GM19099 (cell line): ENCODE results near the gene KCNIP1.

Experiments
- POLR2A ChIP-seq: IDR thresholded peaks from 3 replicates; pipeline ENCODE4 v1.6.1; 2011; ENCODE audit warnings: low read depth; ENCODE audit not compliant: insufficient read length; ENCODE audit errors: extremely low read depth

Gene KCNIP1

DNA sequence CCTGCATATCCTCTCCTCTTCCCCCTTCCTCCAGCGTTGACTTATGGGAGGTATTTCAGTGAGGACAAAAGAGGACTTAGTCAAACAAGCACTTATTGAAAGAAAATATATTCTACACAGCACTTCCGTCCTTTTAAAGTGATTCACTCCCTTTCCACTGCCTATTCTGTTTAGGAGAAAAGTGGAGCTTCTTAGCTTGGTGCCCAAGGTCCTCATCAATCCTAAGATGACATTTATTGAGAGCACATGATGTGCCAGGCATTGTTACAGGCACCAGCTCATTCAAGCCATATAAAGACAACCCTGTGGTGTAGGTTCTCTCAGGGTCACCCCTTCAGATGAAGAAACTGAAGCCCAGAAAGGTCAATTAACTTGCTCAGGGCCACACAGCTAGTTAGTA, 95.9 kb downstream of the KCNIP1 start:
- no peak for TF ChIP-seq POLR2A

DNA sequence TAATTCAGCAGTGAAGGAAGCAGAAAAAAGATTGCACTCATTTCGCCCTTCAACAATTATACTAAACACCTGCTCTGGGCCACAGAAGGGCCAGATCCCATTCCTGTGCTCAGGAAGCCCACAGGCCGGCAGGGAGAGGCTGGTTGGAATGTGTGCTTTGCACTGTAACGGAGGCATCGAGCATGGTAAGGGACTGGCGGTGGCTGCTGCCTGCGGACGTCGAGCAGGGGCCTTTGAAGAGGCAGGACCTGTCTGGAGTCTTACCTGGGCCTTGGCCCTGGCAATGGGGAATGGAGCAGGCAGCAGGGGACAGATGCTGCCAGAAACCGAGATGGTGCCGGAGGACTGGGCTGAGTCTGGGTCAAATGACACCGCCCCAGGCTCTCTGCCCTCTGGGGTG, 97.8 kb downstream of the KCNIP1 start:
- TF ChIP-seq POLR2A: no peak

- no peak for TF ChIP-seq POLR2A
Measured at GRCh38 chr5:170603109-170603508, 99.3 kb downstream of the KCNIP1 start.

DNA sequence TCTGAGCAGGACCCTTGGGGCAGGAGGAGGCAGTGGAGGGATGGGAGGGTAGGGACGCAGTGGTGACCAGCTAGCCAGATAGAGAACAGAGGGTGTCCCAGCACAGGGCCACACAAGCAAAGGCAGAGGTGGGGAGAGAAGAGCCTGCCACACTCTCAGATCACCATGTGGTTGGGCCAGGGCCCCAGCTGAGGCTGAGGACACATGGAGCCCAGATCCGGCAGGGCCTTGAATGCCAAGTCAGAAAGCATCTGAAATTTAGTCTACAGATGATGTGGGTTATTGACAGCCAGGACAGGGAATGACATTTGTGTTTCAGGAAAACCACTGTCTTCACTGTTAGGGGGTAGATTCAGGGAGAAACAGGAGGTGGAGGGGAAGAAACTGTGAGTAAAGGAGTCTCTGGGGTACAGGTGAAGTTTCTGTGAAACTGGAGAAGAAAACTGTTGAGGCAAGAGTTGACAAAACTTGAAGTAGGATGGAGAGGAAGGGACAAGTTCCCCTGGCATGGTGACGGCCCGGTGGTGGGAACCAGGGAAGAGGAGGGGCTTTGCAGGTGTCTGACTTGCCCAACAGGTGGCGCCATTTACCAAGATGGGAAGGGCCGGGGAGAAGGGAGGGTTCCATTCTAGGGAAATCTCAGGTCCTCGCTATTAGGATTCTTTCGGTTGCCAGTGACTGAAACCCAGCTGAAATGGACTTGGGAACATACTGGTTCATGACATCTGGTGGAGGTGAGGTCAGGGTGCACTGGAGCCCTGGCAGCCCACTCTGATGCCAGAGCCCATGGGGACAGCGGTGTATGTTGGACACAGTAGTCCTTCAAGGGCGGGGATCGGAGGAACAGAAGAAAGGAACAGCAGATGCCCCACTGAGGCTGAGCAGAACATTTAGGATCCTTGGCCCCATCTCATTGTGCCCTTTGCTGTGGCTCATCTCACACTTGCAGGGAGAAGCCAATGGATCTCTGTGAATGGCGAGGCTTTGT, 100.1 kb downstream of the KCNIP1 start:
- TF ChIP-seq POLR2A: no peak

GRCh38 chr5:170606941-170607340, 103.1 kb downstream of the KCNIP1 start:
- no peak for TF ChIP-seq POLR2A

GRCh38 chr5:170611449-170612090, 107.8 kb downstream of the KCNIP1 start:
- TF ChIP-seq POLR2A: no peak

DNA sequence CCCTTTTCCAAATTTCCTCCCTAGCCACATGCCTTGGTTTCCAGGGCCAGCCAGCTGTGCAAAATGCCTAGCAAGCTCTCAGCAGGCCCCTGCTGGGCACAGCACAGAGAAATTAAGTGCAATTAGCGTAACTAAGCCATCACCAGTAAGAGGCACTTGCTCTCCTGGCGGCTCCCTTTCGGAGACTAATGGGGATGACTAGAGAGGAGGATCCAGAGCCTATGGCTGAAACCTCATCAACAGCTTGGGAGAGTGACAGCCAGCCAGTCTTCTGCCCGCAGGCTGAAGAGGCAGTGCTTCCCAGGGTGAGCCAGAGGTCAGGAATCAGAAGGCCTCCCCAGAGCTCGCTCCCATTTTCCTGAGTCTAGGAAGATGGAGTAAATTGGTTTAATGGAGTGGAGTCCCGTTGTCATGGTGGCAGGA, 108.4 kb downstream of the KCNIP1 start:
- no peak for TF ChIP-seq POLR2A

DNA sequence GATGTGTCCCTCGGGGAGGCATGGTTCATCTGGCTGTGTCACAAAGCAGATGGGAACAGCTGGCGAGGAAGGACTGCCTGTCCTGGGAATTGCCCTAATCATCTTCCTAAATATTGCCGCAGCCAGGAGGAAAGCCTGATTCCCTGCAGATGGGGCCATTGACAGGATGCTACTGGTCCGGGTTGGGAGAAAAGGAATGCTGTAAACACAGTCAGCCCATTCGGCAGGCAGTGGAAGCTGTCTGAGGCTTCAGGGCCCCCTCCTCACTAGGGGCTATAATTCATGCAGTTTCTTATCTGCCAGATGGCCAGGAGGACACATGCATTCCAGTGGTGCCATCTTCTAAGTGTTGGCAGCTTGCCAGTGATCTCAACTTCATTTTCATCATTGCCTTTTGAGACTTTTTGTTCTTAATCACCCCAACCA, 110.3 kb downstream of the KCNIP1 start:
- no peak for TF ChIP-seq POLR2A

- no peak for TF ChIP-seq POLR2A
Measured at GRCh38 chr5:170614720-170615119, 110.9 kb downstream of the KCNIP1 start.

GRCh38 chr5:170617533-170618490, 114.0 kb downstream of the KCNIP1 start:
- TF ChIP-seq POLR2A: no peak

DNA sequence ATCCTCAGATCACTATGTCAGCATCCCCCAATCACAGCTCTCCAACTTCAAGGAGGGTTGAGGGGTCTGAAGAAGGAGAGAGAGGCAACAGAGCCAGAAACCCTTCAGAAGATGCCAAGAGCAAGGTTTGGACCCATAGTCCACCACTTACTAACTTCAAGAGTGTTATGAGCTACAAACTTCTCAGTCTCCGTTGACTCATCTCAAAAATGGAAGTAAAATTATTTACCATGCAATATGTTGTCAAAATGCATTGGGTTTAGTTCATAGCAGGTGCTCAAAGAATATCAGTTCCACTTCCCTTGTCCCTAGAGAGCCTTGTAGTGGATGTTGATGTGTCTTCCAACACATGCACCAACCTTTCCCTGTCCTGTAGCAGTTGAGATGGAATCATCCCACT, 116.0 kb downstream of the KCNIP1 start:
- no peak for TF ChIP-seq POLR2A

GRCh38 chr5:170622933-170623332, 119.1 kb downstream of the KCNIP1 start:
- TF ChIP-seq POLR2A: no peak

DNA sequence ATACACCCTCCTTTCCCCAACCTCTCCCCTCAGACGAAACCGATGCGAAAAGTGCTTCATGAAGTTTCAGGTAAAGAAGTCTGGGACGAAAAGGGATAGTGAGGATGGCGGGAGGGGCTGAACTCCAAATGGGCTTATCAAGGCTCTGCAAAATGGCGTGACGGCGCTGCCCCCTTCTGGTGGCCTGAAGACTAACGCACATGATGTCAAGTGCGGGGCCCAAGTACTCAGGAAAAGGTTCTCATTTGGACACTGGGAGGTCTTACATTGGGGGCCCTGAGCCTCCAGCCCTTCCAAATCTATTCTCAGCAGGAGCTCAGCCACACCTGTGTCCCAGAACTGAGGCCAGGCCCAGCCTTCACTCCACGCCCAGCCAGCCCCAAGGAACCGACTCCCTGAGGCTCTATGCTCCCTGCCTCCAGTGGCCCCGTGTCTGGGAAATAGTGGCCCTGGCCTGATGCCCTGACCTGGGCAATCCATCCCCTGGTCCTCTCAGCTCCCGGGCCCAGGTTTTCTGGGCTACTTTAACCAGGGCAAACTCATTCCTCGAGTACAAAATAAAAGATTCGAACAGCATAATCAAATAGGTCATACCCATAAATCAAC, 119.9 kb downstream of the KCNIP1 start:
- TF ChIP-seq POLR2A: no peak

DNA sequence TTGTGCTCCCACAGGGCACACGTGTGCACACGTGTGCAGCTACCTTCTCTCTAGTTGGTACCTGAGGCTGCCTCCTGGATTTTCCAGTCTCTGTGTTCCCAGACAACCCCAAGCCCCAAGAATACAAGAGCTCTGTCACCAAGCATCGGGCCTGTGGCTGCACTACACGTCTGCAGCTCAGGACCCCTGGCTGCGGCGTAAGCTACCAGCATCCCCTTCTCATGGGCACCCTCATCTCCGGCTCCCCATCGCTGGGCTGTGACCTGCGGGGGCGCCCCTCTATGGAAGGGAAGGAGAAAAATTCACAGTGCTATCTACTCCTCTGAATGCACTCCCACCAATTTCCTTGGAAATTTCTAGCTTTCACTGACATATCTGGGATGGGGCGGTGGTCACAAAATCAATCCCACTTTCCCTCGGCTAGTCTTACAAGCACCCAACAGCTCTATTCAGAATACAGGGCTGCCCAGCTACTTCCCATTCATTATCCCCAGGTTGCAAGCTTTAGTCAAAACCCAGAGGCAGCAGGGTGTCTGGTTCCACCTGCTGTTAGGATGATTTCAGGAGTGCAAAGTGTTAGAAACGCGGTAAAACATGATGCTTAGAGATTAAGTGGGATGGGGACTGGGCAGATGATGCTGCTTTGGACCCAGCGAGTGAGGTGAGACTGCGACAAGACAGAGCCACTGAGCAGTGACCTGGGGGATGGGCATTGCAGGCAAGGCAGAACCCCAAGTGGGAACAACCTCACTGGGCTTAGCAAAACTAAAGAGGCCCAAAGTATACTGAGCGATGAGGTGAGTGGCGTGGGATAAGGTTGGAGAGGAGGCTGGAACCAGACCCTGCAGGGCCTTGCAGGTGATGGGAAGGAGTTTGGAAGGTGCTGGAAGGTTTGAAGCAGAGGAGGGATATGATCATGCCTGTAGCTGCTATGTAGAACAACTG, 121.7 kb downstream of the KCNIP1 start:
- TF ChIP-seq POLR2A: no peak

- no peak for TF ChIP-seq POLR2A
Measured at GRCh38 chr5:170626507-170627150, 122.8 kb downstream of the KCNIP1 start.
